HG02588 (cell line): ENCODE results near the gene CIB1.

Experiments
- ATAC-seq: cut with Tn5 transposase; IDR thresholded peaks from one replicate; pipeline ENCODE4 v1.9.1; 2021; ENCODE audit warnings: mild to moderate bottlenecking, moderate library complexity; ENCODE audit not compliant: unreplicated experiment

Gene CIB1

DNA sequence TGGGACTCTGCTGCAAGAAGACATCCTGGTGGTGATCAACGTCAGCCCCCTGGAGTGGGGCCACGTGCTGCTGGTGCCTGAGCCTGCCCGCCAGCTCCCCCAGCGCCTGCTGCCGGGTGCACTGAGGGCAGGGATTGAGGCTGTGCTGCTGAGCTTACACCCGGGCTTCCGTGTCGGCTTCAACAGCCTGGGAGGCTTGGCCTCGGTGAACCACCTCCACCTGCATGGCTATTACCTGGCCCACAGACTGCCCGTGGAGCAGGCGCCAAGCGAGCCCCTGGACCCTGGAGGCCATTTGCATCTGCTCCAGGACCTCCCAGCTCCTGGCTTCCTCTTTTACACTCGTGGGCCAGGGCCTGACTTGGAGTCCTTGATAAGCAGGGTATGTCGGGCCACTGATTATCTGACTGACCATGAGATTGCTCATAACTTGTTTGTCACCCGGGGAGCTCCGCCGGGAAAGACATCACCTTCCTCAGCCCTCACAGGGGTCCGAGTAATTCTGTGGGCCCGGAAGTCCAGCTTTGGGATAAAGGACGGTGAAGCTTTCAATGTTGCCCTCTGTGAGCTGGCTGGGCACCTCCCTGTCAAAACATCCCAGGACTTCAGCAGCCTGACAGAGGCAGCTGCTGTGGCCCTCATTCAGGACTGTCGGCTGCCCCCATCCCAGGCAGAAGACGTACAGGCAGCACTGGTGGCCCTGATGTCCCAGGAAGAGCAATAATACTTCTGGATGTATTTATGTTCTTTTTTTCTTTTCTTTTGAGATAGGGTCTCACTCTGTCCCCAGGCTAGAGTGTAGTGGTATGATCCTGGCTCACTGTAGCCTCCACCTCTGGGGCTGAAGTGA, 7.8 kb upstream of the CIB1 start:
- no peak for ATAC-seq

DNA sequence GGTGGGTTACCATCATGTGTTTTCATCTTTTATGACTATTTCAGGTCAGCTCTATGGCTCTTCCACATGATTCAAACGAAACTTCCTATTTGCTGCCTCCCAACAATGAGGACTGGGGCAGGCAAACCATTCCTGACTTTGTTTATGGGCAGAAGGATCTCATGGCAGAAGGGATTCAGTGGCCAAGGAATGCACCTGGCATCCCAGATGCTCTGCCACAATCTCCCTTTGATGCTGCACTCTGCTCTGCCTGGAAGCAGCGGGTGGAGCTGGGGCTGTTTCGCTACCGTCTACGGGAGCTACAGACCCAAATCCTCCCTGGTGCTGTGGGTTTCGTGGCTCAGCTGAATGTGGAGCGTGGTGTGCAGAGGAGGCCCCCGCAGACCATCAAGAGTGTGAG, 7.1 kb upstream of the CIB1 start:
- no peak for ATAC-seq

DNA sequence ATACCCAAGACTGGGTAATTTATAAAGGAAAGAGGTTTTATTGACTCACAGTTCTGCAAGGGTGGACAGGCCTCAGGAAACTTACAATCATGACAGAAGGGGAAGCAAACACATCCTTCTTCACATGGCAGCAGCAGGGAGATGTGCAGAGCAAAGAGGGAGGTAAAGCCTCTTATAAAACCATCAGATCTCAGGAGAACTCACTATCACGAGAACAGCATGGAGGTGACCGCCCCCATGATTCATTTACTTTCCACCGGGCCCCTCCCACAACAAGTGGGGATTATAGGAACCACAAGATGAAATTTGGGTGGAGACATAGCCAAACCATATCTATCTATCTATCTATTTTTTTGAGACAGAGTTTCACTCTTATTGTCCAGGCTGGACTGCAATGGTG, 5.6 kb upstream of the CIB1 start:
- ATAC-seq = no peak

DNA sequence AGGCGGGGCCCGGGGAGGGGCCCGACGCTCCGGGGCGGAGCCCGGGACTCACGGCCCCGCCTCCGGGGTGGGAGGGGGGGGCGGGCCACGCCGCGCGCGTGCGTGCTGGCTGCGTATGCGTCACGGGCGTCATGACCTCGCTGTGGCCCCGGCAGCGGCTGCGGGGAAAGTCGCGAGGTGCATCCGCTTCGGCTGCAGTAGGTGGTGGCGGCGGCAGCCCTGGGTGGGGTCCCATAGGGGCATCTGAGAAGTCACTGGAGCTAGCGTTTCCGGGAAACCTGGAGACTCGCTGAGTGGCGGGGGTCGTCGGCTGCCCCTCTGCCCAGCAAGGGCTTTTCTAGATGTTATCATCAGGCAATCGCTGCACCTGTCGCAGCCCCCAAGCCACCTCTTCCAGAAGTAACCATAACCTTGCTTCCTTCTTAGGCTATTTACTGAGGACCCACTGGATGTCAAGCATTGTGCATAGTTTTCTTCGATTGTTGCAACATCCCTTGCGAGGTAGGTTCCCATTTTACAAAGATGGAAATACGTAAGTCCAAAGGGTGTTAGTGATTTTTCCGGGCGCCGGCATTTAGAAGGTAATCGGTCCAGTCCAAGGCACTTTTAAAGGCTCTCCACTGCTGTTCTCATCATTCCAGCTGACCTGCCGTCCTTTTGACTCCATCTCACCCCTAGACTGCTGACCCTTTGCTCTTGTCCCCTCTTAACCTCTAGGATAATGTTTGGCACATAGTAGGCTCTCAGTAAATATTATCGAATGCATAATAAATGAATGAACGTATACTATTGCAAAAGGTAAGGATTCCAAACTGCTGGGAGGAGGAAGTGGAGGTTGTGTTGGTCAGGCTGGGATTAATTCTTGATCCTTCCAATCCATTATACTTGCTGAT, 601 bp upstream of the CIB1 start, which contains the start of gene GDPGP1:
Gene GDPGP1, plus strand, starts transcription at position 114 of the 893 bp plus-strand sequence. CDS start 6,700 bp downstream, outside the sequence.
- peak; percentile 59 for ATAC-seq

DNA sequence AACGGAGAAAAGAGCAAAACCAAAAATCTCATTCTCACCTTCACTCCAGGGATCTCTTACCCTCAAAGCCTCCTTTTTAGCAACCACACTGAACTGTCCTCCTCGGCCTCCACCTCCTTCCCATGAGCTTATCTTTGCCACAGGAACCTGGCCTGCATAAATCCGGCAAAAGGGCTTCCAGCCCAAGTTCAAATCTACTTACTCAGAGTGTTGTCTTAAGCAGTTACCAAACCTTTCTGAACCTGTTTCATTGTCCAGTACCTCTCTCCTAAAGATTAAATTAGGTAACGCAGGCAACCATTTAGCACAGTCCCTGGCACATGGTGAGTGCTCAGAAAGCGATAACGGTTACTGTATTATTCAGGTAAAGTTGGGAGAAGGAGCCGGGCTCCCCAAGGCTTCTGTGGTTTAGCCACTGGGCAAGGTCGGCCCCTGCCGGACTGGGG, 777 bp downstream of the CIB1 start:
- no peak for ATAC-seq

DNA sequence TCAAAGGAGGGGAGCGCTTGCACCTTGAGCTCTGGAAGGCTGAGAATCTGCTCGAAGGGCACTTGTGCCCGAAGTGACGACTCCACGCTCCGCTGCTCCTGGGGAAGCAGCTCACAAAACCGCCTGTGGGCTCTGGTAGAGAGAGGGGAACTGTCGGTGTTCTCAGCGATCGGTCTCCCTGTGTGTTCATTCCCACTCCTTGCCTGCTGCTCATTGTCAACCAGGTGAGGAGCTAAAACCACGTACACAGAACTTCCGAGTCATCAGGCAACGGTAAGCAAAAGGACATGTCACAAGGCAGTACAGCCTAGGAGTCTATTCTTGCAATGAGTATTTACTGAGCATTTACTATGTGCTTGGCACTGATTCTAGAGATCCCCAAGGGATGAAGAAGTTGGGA, 1.5 kb downstream of the CIB1 start:
- no peak for ATAC-seq

DNA sequence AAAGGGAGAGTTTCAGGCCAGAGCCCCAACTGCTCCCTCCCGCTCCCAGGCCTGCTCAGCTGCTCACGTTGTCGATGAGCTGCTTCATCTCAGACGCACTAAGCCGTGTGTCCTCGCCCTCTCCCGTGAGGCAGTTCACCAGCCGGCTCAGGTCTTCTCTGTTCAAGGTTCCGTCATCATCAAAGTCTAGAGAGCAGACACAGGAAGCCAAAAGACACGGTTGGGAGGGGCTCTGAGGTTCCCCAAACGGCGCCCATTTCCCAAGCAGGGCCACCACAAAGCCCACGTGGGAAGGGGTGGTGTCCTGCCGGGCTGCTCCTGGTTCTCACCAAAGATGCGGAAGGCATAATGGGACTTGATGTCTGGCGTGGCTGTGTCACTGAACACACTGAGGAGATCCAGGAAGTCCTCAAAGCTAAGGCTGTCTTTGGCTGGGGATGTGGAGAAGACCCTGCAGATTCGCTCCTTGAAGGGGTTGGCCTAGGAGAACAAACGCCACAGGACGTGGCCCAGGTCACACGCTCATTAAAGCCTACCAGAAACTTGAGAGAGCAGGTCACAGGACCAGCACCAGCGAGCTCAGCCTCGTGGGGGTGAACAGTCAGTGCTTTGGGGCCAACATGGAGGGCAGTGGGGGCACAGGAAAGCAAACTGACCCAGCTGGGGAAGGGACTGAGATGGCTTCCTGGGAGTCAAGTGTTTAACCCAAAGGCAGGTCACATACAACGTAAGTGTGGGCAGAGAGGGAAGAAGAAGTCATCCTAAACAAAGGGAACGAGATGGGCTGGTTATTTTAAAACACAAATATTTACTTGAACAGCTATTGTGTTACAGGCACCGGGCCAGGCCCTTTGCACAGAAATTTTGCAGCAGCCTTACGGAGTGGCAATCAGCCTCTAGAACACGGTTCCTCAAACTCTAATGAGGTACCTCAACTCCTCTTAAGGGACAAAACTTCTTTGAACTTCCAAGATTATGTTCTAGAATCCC, 2.4 kb downstream of the CIB1 start:
- no peak for ATAC-seq

DNA sequence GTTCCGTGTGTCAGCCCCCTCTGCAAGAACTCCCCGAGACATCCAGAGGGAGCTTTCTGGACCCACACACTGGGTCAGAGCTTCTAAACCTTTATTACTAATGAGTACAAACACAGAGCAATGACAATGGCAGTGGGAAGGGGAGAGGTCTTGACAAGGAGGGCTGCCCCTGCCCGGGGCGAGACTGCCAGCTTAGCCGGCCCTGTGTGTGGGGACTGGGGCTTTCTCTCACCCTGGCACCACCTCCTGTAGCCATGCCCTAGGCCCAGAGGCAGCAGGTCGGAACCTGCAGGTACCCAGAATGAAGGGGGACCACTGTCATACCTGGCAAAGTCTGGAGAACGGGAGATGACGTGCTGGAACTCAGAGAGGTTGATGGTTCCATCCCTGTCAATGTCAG, 3.1 kb downstream of the CIB1 start:
- ATAC-seq = no peak

DNA sequence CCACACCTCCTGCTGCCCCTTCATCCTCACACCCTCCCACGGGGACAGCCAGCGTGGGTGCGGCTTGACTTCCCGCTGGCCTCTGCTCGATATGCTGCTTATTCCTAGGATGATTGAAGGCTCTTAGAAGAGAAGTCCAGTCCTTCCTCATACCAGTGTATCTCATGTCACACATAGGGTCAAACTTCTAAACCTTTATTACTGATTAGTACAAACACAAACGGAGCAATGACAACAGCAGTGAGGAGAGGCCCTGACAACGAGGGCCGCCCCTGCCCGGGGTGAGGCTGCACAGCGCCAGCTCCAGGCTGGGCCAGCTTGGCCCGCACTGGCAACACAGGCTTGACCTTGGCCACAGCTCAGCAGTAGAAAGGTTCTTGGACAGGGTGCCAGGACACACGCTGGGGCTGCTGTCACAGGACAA, 3.7 kb downstream of the CIB1 start:
- no peak for ATAC-seq

DNA sequence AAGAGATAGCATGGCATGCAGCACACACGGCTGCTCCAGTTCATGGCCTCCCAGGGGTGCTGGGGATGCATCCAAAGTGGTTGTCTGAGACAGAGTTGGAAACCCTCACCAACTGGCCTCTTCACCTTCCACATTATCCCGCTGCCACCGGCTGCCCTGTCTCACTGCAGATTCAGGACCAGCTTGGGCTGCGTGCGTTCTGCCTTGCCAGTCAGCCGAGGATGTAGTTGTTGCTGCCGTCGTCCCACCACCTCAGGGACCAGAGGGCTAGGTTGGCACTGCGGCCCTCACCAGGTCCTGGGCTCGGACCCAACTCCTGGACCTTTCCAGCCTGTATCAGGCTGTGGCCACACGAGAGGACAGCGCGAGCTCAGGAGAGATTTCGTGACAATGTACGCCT, 4.8 kb downstream of the CIB1 start:
- no peak for ATAC-seq

DNA sequence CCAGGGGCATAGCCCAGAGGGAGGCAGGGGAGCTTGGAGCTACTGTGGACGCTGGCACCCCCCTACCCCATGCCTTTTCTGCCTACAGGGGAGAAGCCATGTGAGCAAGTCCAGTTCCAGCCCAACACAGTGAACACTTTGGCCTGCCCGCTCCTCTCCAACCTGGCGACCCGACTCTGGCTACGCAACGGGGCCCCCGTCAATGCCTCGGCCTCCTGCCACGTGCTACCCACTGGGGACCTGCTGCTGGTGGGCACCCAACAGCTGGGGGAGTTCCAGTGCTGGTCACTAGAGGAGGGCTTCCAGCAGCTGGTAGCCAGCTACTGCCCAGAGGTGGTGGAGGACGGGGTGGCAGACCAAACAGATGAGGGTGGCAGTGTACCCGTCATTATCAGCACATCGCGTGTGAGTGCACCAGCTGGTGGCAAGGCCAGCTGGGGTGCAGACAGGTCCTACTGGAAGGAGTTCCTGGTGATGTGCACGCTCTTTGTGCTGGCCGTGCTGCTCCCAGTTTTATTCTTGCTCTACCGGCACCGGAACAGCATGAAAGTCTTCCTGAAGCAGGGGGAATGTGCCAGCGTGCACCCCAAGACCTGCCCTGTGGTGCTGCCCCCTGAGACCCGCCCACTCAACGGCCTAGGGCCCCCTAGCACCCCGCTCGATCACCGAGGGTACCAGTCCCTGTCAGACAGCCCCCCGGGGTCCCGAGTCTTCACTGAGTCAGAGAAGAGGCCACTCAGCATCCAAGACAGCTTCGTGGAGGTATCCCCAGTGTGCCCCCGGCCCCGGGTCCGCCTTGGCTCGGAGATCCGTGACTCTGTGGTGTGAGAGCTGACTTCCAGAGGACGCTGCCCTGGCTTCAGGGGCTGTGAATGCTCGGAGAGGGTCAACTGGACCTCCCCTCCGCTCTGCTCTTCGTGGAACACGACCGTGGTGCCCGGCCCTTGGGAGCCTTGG, 5.6 kb downstream of the CIB1 start:
- ATAC-seq = no peak

DNA sequence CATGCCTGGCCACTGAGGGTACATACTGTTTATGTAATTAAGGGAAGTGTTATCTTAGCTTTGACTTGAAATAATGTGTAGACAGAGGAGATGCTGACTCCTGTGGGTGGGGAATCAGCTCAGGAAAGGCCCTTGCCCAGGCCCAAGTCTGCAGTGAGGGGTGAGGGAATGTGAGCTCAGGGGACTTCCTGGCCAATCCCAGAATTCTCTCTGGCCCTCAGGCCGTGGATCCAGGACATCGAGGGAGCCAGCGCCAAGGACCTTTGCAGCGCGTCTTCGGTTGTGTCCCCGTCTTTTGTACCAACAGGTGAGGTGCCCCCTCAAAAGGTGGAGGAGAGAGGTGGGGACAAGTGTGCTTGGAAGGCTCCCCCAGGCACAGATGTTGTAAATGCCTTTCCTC, 6.4 kb downstream of the CIB1 start:
- no peak for ATAC-seq

DNA sequence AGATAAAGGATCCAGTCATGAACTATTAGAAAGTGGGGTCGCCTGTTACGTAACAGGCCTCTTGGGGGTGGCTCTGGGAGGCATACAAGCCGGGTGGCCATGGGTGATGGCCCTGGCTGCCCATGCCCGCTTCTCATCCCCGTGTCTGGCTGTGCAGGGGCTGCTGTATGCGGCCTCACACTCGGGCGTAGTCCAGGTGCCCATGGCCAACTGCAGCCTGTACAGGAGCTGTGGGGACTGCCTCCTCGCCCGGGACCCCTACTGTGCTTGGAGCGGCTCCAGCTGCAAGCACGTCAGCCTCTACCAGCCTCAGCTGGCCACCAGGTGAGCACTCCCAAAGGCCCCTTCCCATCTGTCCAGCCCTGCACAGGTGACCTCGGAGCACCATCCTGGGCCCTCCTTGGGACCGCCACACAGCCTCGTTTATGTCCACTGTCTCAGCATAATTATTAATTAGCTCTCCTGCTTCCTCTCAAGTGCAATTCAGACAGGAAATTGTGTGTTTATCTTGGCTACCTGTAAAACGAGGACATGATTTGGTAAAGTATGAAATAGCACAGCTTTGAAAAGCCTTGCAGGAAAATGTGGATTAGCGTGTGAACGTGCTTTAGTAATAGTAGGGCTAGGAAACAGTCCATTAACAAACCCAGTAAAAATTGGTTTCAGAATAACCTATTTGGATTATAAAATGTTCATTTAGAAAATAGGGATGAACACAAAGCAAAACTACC, 8.1 kb downstream of the CIB1 start:
- no peak for ATAC-seq

DNA sequence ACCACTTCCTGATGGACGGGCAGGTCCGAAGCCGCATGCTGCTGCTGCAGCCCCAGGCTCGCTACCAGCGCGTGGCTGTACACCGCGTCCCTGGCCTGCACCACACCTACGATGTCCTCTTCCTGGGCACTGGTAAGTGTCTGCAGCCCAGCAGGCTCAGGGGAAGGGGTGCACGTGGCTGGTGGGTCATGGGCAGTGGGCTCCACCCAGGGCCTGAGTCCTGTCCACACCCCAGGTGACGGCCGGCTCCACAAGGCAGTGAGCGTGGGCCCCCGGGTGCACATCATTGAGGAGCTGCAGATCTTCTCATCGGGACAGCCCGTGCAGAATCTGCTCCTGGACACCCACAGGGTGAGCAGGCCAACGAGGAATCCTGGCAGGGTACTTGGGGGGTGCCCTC, 8.7 kb downstream of the CIB1 start:
- no peak for ATAC-seq

DNA sequence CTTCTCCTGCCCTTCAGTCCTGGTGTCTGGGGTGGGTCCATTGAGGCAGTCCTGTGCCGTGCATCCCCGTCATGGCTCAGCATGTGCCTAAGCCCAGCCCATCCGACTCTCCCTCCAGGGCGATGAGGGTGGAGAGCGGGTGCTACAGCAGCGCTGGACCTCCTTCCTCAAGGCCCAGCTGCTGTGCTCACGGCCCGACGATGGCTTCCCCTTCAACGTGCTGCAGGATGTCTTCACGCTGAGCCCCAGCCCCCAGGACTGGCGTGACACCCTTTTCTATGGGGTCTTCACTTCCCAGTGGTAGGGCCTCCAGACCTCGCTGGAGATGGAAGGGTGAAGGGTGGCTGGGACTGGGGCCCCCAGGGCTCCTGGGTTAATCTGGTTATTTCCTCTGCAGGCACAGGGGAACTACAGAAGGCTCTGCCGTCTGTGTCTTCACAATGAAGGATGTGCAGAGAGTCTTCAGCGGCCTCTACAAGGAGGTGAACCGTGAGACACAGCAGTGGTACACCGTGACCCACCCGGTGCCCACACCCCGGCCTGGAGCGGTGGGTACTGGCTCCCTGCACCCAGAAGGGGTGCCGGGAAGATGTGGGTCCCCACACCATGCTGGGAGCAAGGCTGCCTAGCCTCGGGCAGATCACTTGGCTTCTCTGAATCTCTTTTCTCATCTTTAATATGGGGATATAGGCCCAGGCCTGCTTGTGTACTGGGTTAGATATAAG, 10.1 kb downstream of the CIB1 start:
- no peak for ATAC-seq

DNA sequence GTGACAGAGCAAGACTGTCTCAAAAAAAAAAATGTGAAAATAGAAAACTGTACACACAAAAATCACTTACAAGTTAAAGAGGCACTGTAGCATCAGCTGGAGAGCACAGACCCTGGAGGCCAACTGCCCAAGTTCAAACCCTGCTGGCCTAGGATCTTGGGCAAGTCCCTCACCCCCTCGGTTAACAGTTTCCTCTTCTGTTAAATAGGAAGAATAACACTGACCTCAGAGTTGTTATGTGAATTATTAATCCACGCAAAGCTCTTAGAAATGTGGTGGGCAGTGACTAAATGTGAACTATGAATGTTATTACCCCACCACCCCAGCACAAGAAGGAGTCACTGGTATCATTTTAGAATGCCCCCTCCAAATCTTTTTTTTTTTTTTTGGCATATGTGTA, 11.2 kb downstream of the CIB1 start:
- ATAC-seq = no peak

DNA sequence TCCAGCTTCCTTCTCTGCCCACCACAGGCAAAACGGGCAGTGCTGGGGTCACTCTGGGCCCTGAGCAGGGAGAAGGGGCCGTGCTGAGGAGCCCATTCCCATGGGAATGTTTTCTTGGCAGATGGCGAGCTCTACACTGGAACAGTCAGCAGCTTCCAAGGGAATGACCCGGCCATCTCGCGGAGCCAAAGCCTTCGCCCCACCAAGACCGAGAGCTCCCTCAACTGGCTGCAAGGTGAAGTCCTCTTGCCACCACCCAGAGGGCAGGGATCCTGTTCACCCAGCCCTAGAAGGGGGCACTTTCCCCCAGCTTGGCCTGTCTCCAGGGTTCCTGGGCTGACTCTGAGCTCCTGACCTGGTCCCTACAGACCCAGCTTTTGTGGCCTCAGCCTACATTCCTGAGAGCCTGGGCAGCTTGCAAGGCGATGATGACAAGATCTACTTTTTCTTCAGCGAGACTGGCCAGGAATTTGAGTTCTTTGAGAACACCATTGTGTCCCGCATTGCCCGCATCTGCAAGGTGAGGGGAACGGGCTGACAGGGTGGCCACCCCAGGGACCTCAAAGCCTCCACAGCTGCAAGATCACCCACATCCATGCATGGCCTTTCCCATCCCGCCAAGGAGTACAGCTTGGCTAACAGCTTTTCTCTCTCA, 12.4 kb downstream of the CIB1 start:
- ATAC-seq = no peak
